ENCODE data around the gene PCDHGA6. TPM values are rescaled to one million over a fixed set of nuclear protein-coding genes. Genes with fewer than 3 reads are reported as not detected.
"Not testable (repeated sequence)": the region's sequence is repeated elsewhere in the genome, so short reads cannot be mapped to it uniquely, and the experiment has no call there.

PCDHGA6 gene
- total RNA-seq, 1 experiment from 2014 or later = 1.3 TPM

DNA sequence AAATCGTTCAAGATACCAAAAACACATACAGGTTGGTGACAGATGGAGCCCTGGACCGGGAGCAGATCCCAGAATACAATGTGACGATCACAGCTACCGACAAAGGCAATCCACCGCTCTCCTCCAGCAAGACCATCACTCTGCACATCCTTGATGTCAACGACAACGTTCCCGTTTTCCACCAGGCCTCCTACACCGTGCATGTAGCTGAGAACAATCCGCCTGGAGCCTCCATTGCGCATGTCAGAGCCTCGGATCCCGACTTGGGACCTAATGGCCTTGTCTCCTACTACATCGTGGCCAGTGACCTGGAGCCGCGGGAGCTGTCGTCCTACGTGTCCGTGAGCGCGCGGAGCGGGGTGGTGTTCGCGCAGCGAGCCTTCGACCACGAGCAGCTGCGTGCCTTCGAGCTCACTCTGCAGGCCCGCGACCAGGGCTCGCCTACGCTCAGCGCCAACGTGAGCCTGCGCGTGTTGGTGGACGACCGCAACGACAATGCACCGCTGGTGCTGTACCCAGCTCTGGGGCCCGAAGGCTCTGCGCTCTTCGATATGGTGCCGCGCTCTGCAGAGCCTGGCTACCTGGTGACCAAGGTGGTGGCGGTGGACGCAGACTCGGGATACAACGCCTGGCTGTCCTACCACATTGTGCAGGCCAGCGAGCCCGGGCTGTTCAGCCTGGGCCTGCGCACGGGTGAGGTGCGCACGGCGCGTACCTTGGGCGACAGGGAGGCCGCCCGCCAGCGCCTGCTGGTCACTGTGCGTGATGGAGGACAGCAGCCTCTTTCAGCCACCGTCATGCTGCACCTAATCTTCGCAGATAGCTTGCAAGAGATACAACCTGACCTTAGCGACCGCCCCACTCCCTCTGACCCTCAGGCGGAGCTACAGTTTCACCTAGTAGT, 1.9 kb upstream of the PCDHGA6 start:
- no peaks in the 10 kb centered on the region for H3K27me3 ChIP-seq (ENCODE audit: low read length)
- H3K27ac ChIP-seq (ENCODE audit: low read length) = no peak overlapping the region
- no peaks in the 10 kb centered on the region for H3K9me3 ChIP-seq (ENCODE audit: low read length)
- H3K4me1 ChIP-seq (ENCODE audit: insufficient read depth, low read length) = no peaks in the 10 kb centered on the region
- ATAC-seq = no peak
- H3K9me2 ChIP-seq (replicated peaks; ENCODE audit: low read length) = no peaks in the 10 kb centered on the region
- no peak overlapping the region for H3K4me2 ChIP-seq (ENCODE audit: low read length)
- BruUV-seq (replicated peaks) = no TSS peak
- no peak overlapping the region for H2AFZ ChIP-seq (ENCODE audit: low read length)
- H3K79me2 ChIP-seq (ENCODE audit: low read length) = no peaks in the 10 kb centered on the region
- no peak for TF ChIP-seq EZH2phosphoT487 (IDR thresholded peaks at IDR 0.05; ENCODE audit: borderline replicate concordance, low read length)
- H3K36me3 ChIP-seq (ENCODE audit: low read depth, low read length) = no peaks in the 10 kb centered on the region
- H3K4me3 ChIP-seq (ENCODE audit: low read length) = no peak overlapping the region
- ChIA-PET POLR2A (ENCODE audit: unreplicated experiment) (no interaction called here), CTCF (no interaction called here)
- no peak for DNase-seq
- intact Hi-C loops (cut with micrococcal nuclease) = no loop called here
- no peaks in the 10 kb centered on the region for H3F3A ChIP-seq (ENCODE audit: low read length, unreplicated experiment)
- H3K9ac ChIP-seq (ENCODE audit: low read length) = no peak overlapping the region
- H4K20me1 ChIP-seq (ENCODE audit: low read length) = no peaks in the 10 kb centered on the region

DNA sequence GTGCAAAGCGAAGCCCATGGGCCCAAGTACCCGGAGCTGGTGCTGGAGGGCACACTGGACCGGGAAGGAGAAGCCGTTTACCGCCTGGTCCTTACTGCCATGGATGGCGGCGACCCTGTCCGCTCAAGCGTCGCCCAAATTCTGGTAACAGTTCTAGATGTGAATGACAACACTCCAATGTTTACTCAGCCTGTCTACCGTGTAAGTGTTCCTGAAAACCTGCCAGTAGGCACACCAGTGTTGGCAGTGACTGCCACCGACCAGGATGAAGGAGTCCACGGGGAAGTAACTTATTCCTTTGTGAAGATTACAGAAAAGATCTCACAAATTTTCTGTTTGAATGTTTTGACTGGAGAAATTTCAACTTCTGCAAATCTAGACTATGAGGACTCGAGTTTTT, 936 bp downstream of the PCDHGA6 start:
- Histone ChIP-seq H4K20me1 (ENCODE audit: low read length) (no peaks in the 10 kb centered on the region), H3K9ac (ENCODE audit: low read length) (no peak overlapping the region), H3K36me3 (ENCODE audit: low read depth, low read length) (no peaks in the 10 kb centered on the region), H3F3A (ENCODE audit: low read length, unreplicated experiment) (no peaks in the 10 kb centered on the region), H3K27ac (ENCODE audit: low read length) (no peak overlapping the region), H3K79me2 (ENCODE audit: low read length) (no peaks in the 10 kb centered on the region), H3K9me3 (ENCODE audit: low read length) (0 out of 2 replicates have a peak, but pooled peaks cover 3% of the 10 kb centered on the region), H2AFZ (ENCODE audit: low read length) (no peak overlapping the region), H3K4me2 (ENCODE audit: low read length) (no peak overlapping the region), H3K4me3 (ENCODE audit: low read length) (no peak overlapping the region), H3K9me2 (replicated peaks; ENCODE audit: low read length) (no peaks in the 10 kb centered on the region), H3K27me3 (ENCODE audit: low read length) (no peaks in the 10 kb centered on the region), H3K4me1 (ENCODE audit: insufficient read depth, low read length) (no peaks in the 10 kb centered on the region)
- intact Hi-C loops (cut with micrococcal nuclease) = no loop called here
- ChIA-PET CTCF (no interaction called here), POLR2A (ENCODE audit: unreplicated experiment) (no interaction called here)
- no peak for DNase-seq
- TF ChIP-seq EZH2phosphoT487 (IDR thresholded peaks at IDR 0.05; ENCODE audit: borderline replicate concordance, low read length) (no peak), EZH2 (IDR thresholded peaks at IDR 0.05; ENCODE audit: low read length, unreplicated experiment) (no peak)
- TF ChIP-seq, protein P1, sequence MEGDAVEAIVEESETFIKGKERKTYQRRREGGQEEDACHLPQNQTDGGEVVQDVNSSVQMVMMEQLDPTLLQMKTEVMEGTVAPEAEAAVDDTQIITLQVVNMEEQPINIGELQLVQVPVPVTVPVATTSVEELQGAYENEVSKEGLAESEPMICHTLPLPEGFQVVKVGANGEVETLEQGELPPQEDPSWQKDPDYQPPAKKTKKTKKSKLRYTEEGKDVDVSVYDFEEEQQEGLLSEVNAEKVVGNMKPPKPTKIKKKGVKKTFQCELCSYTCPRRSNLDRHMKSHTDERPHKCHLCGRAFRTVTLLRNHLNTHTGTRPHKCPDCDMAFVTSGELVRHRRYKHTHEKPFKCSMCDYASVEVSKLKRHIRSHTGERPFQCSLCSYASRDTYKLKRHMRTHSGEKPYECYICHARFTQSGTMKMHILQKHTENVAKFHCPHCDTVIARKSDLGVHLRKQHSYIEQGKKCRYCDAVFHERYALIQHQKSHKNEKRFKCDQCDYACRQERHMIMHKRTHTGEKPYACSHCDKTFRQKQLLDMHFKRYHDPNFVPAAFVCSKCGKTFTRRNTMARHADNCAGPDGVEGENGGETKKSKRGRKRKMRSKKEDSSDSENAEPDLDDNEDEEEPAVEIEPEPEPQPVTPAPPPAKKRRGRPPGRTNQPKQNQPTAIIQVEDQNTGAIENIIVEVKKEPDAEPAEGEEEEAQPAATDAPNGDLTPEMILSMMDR (conservative IDR thresholded peaks at IDR 0.05; ENCODE audit: low read depth, low read length) = no peak
- no peak for ATAC-seq
- no TSS peak for BruUV-seq (replicated peaks)

DNA sequence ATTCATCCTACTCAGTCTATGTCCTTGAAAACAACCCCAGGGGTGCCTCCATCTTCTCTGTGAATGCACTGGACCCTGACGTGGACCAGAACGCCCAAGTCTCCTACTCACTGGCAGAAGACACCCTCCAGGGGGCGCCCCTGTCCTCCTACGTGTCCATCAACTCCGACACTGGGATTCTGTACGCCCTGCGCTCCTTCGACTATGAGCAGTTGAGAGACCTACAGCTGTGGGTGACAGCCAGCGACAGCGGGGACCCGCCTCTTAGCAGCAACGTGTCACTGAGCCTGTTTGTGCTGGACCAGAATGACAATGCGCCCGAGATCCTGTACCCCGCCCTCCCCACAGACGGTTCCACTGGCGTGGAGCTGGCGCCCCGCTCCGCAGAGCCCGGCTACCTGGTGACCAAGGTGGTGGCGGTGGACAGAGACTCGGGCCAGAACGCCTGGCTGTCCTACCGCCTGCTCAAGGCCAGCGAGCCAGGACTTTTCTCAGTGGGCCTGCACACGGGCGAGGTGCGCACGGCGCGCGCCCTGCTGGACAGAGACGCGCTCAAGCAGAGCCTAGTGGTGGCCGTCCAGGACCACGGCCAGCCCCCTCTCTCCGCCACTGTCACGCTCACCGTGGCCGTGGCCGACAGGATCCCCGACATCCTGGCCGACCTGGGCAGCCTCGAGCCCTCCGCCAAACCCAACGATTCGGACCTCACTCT, 1.9 kb downstream of the PCDHGA6 start:
- H2AFZ ChIP-seq (ENCODE audit: low read length); ATAC-seq; intact Hi-C loops (cut with micrococcal nuclease); H3K4me1 ChIP-seq (ENCODE audit: insufficient read depth, low read length); H3K27me3 ChIP-seq (ENCODE audit: low read length); H4K20me1 ChIP-seq (ENCODE audit: low read length); H3K4me2 ChIP-seq (ENCODE audit: low read length); H3K9ac ChIP-seq (ENCODE audit: low read length); H3K9me2 ChIP-seq (replicated peaks; ENCODE audit: low read length); DNase-seq; H3K27ac ChIP-seq (ENCODE audit: low read length); H3K4me3 ChIP-seq (ENCODE audit: low read length); H3K36me3 ChIP-seq (ENCODE audit: low read depth, low read length); H3K79me2 ChIP-seq (ENCODE audit: low read length); H3F3A ChIP-seq (ENCODE audit: low read length, unreplicated experiment); POLR2A ChIA-PET (ENCODE audit: unreplicated experiment); CTCF ChIA-PET; BruUV-seq (replicated peaks); H3K9me3 ChIP-seq (ENCODE audit: low read length): not testable (repeated sequence)

Measured in PC-3 (cell line).